HG03469 (cell line): ENCODE measurements around the gene FMO1.
A peak's percentile ranks its signal among the peaks of the same experiment; 100 is the strongest.
"Not testable (repeated sequence)": the region's sequence is repeated elsewhere in the genome, so short reads cannot be mapped to it uniquely, and the experiment has no call there.

Source experiments
- ATAC-seq: cut with Tn5 transposase; IDR thresholded peaks from one replicate; pipeline ENCODE4 v1.9.1; 2021; ENCODE audit warnings: mild to moderate bottlenecking, moderate library complexity, moderate number of reproducible peaks; ENCODE audit not compliant: unreplicated experiment

FMO1 gene, protein sequence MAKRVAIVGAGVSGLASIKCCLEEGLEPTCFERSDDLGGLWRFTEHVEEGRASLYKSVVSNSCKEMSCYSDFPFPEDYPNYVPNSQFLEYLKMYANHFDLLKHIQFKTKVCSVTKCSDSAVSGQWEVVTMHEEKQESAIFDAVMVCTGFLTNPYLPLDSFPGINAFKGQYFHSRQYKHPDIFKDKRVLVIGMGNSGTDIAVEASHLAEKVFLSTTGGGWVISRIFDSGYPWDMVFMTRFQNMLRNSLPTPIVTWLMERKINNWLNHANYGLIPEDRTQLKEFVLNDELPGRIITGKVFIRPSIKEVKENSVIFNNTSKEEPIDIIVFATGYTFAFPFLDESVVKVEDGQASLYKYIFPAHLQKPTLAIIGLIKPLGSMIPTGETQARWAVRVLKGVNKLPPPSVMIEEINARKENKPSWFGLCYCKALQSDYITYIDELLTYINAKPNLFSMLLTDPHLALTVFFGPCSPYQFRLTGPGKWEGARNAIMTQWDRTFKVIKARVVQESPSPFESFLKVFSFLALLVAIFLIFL

DNA sequence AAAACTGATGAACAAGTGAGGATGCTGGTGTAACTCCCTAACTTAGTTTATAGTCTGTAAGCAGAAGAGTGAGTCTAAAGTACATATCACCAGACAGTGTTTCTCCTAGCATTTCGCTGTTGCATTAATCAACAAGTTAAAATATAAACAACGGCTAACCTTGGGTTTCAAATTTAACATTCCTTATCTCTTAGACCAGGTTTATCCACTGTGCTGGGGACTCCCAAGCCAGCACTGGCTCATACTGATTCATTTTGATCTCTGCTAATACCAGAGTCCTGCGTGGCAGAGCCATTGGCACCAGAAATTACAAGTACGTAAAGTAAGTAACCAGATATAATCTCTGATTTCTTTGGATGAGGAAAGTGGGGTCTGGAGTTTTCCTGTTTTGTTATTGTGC lies at the start of gene FMO1:
Gene FMO1 (plus strand): TSS at position 193 of the 400 bp plus-strand sequence. CDS start 9,594 bp downstream, outside the sequence.
- ATAC-seq, result no peak

DNA sequence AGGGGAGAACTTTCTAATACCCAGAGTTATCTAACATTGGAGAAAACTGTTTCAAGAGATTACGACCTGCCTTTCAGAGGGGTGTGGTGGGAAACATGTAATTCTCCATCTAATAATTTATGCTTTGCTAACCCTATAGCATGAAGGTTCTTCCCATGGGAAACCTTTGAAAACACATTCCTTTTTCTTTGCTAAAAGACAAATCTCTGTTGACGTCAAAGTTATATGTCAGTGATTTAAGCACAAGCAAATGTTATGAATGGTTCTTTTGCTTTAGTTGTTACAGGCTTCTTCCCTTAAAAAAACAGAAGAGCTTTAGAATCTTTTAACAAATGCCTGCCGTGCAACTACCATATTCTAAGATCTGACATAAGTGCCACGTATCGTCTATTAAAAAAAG lies 44.0 kb upstream of the FMO1 start:
- ATAC-seq, result no peak

DNA sequence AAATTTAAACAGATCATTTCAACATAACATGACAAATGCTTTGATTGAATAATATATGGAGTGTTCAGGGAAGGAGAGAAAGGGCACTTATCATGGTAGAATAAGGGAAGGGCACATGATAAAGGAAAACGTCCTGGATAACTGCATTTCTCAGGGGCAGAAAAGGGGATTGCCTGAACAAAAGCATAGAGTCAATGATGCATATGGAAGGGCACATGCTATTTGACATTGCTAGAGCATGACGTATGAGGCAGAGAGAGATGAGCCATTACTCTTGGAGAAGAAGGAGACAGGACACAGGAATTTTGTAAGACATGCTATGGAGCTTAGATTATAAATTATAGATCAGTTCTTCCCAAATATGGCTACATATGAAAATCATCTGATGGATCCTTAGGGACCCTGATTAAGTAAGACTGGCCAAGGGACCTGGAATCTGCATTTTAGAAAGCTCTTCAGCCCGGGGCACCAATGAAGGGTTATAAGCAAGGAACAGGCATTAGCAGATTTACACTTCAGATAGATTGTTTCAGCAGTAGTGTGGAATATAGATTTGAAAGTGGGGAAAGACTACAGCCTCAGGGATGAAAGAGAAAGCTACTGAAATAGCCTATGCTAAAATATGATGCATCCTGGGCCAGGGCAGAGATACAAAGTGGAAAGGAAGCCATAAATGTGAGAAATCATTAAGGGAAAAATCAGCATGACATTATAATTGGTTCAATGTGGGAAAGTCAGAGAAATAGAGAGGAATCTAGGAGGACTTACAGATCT lies 41.9 kb upstream of the FMO1 start:
- ATAC-seq, result no peak

DNA sequence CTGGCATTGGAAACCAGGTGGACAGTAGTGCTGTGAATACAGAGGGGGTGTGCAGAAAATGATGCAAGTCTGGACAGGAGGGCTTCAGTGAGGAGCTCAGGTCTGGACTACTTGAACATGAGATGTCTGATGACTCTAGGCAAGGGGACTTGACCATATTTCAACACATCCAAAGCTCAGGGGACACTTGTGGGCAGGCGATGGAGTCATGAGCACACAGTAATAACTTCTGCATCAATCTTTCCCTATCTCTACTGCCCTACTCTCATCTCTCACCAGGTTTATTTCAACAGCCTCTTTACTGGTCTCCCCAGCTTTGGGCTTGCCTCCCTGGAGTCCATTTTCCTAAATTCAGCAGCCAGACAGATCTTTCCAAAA lies 41.3 kb upstream of the FMO1 start:
- no peak for ATAC-seq

DNA sequence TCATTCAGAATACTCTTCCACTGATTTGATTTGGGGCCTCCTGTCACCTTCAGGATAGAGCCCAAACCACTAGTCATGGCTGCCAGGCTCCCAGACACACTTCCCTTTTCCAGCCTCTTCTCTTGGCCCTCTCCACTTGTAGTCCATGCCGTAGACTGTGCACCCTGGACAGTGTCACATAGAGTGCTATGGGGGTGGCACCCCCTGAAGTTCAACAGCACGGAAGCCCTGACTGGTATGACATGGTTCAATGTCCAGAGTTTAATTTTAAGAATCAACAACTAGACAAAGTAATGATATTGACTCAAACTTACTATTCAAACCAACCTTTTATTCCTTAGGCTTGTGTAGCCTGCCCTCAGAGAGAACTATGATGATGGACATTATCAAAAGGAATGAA lies 40.9 kb upstream of the FMO1 start:
- no peak for ATAC-seq

DNA sequence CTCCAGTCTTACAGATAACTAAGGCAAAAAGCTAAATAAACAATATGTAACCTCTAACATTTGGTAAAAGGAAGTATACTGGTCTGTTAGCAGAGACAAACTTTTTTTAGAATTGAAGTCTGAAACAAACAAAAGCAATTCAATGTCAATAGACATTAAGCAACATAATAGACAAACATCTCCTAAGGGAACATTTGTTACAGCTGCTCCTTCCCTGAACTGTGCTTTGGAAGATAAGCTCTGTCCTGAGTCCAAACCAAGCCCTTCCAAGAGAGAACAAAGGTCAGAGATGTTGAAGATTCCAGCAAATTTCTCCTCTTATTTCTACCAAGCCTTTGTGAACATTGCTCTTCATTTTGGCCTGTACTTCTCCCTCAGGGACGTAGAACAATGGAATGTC lies 37.9 kb upstream of the FMO1 start:
- ATAC-seq, result no peak

DNA sequence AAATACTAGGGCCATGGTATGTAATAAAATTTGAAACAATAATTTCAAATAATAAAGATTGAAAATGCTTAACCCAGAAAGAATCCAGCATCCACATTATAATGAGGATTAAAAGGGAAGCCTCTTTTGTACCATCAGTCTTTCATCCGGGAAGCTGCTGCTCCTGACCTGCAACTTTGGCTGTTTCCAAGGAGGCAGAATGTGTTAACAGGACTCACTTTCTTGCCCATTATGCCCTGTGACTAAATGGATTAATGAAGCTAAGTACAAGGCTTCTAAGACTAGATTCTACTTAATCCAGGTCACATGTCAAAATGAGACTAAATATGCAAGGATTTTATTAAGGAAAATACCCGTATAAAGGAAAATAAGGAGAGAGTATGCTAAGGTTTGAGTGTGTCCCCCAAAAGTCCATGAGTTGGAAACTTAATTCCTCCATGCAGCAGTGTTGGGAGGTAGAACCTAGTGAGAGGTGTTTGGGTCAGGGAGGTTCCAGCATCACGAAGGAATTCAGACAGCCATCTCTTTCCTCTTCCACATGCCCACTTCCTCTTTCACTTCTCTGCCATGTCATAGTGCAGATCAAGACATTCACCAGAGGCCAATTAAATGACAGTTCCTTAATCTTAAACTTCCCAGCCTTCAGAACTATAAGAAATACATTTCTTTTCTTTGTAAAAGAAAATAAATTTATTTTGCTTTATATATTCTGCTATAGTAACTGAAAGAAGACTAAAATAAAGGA lies 35.5 kb upstream of the FMO1 start:
- no peak for ATAC-seq

DNA sequence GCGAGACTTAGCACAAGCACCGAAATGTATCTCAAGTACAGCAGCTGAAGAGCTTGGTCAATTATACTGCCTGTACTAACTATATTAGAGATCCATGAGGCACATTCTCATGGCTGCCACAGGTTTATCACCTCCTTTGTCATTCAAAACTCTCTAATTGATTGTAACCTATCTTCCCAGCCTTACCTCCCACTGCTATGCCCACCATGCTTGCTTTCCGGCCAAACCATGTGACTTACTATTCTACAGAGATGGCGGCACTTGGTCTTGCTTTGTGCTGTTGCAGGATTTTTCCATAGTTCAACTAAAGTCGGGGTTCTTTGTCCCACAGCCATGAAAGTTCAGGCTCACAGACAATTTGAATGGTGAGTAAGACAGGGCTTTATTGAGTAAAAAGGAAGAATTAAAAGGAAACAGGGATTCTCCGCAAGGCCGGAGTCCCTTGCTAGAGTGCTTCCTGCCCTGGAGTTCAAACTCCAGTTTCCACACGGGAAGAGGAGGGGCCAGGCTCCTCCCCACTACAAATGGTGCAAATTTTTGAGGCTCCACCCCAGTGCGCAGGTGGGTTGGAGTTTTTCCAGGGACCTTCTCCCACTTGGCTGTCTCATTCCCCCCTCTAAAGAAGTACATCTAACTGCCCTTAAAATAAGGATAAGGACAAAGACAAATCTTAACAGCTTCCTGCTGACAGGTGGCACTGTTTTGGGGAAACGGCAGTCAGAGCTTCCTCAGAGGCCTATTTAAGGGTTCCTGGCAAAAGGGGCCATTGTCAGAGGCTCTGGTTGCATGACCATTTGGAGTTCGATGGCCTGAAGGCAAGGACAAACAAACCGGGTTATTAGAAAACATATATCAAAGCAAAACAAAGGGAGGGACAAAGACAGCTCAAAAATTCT lies 34.5 kb upstream of the FMO1 start:
- no peak for ATAC-seq

DNA sequence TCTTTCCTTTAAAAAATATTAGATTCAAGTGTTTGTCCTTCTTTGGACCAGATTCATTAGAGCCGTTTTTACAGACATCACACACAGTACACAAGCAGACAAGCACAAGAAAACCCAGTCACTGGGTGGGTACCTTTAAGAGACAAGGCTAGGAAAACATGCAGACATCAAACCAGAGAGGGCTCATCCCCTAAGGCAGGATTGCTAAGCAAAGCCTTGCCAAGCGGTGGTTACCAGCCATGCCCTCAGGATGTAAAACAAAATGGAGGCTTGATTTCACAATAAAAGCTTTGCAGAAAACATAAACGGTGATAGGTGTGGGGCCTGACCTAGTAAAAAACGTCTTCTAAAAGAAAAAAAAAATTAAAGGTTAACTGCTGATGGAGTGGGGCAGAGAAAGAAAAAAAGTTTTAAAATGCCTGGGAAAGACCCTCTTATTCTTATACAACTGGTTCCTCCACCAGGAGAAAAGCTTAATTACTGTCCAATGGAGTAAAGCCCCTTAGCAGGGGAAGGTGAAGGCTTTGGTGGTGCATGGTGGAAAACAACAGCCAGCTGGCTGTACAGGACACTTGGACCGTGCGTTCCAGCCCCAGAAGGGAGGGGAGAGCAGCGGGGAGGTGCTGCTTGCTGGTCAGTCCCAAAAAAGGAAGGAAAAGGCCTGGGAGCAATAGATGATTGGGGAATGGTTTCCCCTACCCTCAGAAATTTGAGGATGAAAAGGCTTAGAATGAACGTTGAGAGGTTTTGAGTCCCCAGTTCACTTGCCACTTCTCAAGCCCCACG lies 30.4 kb upstream of the FMO1 start:
- ATAC-seq, result no peak

DNA sequence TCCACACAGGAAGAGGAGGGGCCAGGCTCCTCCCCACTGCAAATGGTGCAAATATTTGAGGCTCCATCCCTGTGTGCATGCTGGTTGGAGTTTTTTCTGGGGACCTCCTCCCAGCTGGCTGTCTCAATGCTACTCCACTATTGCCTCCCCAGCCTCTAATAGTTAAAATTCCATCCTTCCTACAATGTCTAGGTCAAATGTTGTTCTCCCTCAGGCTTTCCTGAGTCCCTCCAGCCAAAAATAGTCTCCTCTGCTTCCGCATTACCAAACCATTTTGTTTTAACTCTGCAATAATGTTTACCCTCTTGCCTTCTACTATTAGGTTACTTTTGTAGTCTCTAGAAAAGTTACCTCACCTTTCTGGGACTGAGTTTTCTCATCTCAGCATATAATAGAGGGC lies 29.6 kb upstream of the FMO1 start:
- no peak for ATAC-seq

DNA sequence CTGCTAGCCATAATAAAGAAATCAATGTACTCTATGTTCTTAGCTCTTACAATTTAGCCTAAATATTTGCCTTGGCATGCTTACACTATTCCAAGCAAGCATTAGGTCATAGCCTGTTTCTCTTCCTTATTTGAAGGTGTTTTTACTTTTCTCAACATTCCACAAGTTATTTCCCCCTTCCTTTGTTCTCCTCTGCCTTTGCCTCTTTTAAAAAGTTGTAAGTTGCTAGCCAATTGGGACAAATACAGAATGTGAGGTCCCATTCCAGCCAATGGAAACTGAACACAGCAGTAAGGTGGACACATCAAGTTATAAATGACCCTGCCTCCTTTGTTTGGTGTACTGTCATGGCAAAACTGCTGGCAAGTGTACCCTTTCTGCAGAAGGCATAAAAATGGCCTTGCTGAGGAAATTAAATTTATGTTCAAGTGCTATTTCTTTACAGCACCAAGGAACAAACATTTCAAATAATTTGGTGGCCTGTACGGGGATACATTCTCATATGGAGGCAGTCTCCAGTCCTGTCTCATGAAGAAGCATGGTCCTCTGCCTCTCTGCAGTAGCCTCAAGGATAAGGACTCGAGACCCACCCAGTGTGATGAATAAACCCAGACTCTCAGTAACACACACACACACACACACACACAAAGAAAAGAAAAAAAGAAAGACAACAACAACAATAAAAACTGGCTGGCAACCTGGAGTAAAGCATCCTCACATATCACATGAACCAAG lies 28.8 kb upstream of the FMO1 start:
- no peak for ATAC-seq

DNA sequence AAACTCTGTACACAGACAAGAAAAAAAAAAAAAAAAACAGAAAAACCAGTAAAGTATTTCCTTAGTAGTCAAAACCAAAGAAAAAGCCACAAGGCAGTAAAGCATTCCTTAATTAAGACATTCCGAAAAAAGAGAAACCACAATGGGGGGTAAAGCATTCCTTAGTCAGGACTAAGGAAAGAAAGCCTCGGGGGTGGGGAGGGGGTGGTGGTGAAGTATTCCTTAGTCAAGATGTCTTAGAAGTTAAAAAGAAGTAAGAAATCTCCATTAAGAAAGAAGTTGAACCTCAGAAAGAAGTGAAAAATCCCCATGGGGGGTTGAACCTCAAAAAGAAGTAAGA lies 28.2 kb upstream of the FMO1 start:
- ATAC-seq, result no peak

DNA sequence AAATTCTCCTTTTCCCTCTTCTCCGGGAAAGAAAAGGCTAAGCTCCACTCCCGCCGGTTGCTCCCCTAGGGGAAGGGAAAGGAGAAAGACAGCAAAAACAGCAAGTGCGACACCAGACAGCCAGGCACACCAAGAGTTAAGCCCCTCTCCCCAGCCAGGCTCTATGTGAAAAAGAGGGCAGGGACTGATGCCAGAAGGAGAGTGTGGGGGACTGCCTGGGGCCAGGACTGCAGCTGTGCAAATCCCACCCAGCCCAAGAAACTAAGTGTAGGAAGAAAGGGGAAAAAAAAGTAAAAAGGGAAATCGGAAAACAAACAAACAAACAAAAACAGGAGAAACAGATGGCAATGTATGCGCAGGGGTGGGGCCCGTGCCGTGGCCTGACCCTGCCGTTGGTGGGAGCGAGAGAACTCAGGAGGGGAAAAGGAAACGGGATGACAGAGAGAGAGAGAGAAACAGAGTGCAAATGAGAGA lies 27.7 kb upstream of the FMO1 start:
- no peak for ATAC-seq

DNA sequence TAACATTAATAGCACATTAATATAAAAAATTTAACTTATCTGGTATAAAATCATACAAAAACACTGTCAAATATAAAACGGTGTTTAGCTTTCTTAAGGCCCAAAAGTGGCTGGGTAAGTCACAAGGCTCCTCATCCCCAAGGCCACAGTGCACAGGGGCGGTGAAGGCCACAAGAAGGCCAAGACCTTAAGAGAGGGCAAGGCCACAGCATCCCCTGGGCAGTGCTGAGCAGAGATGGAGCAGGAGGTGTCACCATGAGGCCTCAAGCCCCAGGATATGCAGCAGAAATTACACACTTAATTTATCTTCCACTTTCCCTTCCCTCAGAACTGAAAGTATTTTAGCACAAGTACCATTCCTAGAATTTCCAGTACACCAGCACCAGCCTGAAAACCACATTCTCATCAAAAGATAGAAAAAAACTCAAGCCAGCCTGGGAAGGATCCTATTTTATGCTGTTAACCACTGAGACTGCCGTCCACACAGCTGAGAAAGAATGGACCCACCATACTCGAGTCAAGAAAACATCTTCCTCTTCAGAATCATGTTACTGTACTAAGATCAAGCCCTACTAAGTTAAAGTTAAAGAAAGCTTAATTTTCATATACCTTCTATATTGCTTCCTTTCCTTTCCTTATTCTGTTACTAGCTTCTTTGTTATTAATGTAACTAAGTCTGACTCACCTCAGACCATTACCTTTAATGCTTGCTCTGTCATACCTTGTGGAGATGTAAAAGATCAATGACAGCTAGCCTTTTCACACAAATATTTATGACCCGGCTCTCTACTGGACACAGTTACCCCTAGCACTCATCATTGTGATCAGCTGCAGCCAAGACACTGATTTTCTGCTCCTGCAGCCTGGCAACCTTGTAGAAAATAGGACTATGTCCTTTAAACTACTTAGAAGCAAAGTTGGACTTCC lies 26.4 kb upstream of the FMO1 start:
- no peak for ATAC-seq

DNA sequence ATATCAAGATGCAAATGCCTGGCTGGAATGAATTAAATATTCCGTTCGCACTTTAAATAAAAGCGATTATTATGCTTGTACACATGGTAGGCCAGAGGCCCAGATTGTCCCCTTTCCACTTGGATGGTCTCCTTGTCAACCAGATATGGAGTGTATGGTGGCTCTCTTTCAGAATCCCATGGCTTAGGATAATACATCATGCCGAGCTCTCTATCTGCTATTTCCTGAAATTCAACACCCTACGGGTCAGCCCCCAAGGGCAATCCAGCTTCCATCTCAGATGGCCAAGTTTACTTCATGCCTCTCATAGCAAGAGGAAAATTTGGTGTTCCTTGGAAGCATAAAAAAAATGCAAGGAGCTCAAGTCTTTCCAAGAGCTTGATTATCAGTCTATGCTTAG lies 25.4 kb upstream of the FMO1 start:
- no peak for ATAC-seq

DNA sequence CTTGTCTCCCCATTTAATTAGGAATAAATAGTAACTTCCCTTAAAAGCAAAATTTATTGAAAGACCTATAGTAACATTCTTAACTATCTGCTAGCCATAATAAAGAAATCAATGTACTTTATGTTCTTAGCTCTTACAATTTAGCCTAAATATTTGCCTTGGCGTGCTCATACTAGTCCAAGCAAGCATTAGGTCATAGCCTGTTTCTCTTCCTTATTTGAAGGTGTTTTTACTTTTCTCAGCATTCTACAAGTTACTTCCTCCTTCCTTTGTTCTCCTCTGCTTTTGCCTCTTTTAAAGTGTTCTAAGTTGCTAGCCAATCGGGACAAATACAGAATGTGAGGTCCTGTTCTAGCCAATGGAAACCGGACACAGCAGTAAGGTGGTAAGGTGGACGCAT lies 24.0 kb upstream of the FMO1 start:
- ATAC-seq, result not testable (repeated sequence)

DNA sequence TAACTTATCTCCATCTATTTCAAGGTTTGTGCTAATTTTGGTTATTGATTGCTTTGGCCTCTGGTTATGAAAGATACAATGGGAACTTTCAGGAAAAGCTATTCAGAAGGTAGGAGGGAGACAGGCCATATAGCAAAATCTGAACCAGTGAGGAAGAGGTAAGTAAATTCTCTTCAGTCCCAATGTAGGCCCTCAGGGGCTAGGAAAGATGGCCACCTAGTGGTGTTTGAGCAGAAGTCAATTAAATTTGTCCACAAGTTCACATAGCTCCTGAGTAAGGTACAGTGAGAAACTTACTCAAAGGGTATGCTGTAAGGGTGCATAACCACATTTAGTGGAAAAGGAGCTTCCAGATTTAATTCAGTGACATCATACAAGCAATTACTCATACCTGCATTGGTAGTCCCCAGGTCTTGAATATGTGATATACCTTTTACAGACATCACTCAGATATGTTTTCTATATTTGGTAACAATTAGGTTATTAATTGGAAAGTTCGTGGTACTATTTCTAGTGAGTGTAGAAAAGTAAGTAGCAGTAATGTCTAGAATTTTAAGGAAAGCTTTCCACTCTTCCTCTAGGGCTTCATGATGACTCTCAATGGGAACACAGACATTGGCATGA lies 21.4 kb upstream of the FMO1 start:
- ATAC-seq, result peak; percentile 94
